Motor neuron (in vitro differentiated cells): ENCODE data around the gene CXCL12. TPM values are rescaled to one million over a fixed set of nuclear protein-coding genes. Genes with fewer than 3 reads are reported as not detected.

Source experiments
- ATAC-seq, 8 experiments: fragments of 200-7000 bp; cut with Tn5 transposase; replicated peaks in 6 of 8; 2 replicates each; pipeline ENCODE4 v1.8.0; 2021; ENCODE audit warnings: mild to moderate bottlenecking in 8 of 8, moderate library complexity in 8 of 8
- H3K27ac ChIP-seq, 2 donors: fragments of 250-450 bp; sonication (Bioruptor Pico); 2 replicates each; pipeline ENCODE4 v1.9.0; 2021; ENCODE audit warnings: antibody characterized with exemption in 2 of 2, mild to moderate bottlenecking in 2 of 2, moderate library complexity in 1 of 2
- H3K4me1 ChIP-seq, 2 donors: fragments of 250-450 bp; sonication (Bioruptor Pico); replicated peaks in 1 of 2; 2 replicates each; pipeline ENCODE4 v1.6.1; 2021; ENCODE audit warnings: antibody characterized with exemption in 2 of 2, mild to moderate bottlenecking in 2 of 2, moderate library complexity in 1 of 2
- H3K4me3 ChIP-seq, 5 donors: fragments of 250-450 bp; sonication (Bioruptor Pico); 2 replicates each; pipeline ENCODE4 v1.9.0; 2021; ENCODE audit warnings: antibody characterized with exemption in 5 of 5, mild to moderate bottlenecking in 5 of 5, moderate library complexity in 4 of 5
- WGBS, 10 experiments: fragments of 450-650 bp; shearing (Covaris generic); methylation state at CpG; one replicate each; pipeline ENCODE4 v1.0.0; 2022; 5-methylcytosine and 5-hydroxymethylcytosine counted together
- in situ Hi-C, 9 experiments: fragments of 400-800 bp; cut with MboI; loops; one replicate each; pipeline ENCODE4 v1.15.0; 2021; ENCODE audit warnings: low sequenced_read_pairs in 9 of 9, low pct_unique_long_range_greater_than_20kb in 2 of 9; ENCODE audit not compliant: unreplicated experiment in 9 of 9
- total RNA-seq, 8 experiments: library from RNA; unstranded; fragments of 300-600 nt; gene quantifications; 2 replicates each; pipeline versions ENCODE4 v1.2.3 to v1.2.4, GENCODE V29; 2022

The CXCL12 gene
- total RNA-seq, 8 experiments from 2014 or later = 1.2 to 121 (median 7.0) TPM

DNA sequence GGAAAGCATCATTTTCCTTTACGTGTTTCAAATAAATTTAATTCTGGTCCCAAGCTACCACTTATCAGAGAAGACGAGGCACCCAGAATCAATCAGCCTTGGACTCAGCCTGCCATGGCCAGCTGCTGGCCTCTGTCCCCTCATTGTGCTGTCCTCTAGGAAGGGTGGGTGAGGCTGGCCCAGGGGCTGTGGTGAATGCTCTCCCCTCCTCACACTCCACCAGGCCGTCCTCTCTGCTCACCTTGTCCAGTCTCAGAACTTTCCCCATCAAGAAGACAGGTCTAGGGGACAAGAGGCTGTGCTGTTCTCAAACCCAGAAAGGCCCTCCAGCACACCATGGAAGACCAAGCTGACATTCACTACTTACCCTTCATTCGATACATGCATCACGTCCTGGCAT is 36.4 kb downstream of the CXCL12 start:
- 77 to 100% (median 93%) methylated on average over 1 to 3 of the region's 5 CpGs; no CpG with 5 or more reads in 3 of the 10 experiments for WGBS, 10 experiments
- in situ Hi-C loops = no loop called here

DNA sequence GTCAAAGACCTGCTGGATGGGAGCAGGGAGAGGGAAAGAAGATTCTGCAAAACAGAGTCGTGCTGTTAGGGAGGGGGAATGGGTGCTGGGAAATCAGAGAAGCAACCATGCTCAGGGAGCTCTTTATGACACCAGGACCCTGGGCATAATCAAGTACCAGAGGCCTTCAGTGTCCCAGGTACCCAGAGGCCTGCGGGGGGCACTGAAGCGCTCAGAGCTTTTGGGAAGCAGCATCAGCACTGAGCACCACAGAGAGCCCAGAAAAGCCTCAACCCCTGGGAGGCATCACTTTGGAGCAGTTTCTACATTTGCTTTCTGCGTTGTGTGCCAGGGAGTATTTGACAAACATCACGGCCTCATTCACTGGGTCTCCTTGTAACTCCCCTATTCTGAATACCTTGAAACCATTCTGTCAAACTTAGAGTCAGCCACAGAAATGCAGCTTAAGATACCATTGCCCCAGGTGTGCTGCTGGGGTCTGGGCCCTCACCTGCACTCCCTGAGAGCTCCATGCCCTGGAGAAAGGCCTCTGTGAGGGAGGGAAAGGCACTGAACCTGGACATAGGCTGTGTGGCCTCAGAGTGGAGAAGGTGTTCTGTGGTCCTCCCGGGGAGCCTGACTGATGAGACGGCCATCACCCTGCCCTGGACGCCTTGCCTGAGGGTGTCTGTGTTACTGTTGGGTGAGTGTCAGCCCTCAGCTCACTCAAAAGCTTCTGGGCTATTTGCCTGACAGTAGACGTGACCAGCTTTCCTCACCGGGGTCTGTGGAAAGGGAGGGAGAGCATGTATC is 37.1 kb downstream of the CXCL12 start:
- no peaks in the 10 kb centered on the region for H3K4me1 ChIP-seq
- in situ Hi-C loops = no loop called here
- no peak for ATAC-seq
- no peak overlapping the region for H3K4me3 ChIP-seq
- 28 to 100% (median 80%) methylated on average over 1 to 5 of the region's 10 CpGs; no CpG with 5 or more reads in 3 of the 10 experiments for WGBS, 10 experiments
- no peak overlapping the region for H3K27ac ChIP-seq

More for the DNA sequence above, 36.4 kb downstream of the CXCL12 start:
- ATAC-seq = no peak
- Histone ChIP-seq H3K27ac (no peak overlapping the region), H3K4me3 (no peak overlapping the region), H3K4me1 (no peaks in the 10 kb centered on the region)

DNA sequence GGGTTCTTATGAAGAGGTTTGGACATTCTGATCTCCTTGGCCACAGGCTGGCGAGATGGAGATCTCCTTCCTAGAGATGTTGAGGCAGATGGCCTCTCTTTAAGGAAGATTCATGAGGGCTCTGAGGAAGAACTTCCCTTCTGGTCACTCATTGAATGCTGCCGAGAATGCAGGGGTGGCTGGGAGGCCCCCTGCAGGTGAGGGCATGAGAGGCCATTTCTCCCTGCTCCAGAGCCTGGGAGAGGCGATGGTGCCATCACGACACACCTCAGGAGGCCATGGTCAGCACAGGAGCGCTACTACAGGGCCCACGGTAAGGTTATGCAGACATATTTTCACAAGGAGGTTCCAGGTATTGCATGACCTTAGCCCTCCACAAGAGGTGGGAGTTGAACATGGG is 40.2 kb downstream of the CXCL12 start:
- ATAC-seq = no peak
- H3K4me3 ChIP-seq = no peak overlapping the region
- no peak overlapping the region for H3K27ac ChIP-seq
- no peaks in the 10 kb centered on the region for H3K4me1 ChIP-seq
- in situ Hi-C loops = no loop called here
- WGBS, 10 experiments = 68 to 100% (median 88%) methylated on average over 1 to 2 of the region's 6 CpGs; no CpG with 5 or more reads in 7 of the 10 experiments

DNA sequence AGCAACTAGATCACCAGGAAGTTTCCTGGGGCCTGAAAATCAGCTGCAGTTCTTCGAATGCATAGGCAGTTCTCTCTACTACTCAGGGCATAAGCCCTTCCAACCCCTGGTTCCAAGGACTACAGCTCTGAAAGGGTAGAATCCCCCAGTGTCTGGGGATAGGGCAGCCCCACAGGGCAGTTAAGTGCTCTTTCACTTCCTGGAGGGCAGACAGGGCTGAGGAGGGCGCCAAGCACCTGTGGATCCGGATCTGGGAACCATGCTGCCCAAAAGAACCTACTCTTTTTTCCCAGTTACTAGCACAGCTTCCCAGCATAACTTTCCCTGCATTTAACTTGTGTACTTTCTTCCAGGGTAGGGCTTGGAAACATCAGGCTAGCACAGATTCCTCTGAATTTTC is 41.1 kb downstream of the CXCL12 start:
- H3K4me3 ChIP-seq = no peak overlapping the region
- no peak overlapping the region for H3K27ac ChIP-seq
- in situ Hi-C loops = no loop called here
- ATAC-seq = peak in 1 of 8 experiments; percentile 53
- 29 to 50% (median 47%) methylated on average over 2 to 3 of the region's 3 CpGs; no CpG with 5 or more reads in 5 of the 10 experiments for WGBS, 10 experiments
- H3K4me1 ChIP-seq = no peaks in the 10 kb centered on the region

DNA sequence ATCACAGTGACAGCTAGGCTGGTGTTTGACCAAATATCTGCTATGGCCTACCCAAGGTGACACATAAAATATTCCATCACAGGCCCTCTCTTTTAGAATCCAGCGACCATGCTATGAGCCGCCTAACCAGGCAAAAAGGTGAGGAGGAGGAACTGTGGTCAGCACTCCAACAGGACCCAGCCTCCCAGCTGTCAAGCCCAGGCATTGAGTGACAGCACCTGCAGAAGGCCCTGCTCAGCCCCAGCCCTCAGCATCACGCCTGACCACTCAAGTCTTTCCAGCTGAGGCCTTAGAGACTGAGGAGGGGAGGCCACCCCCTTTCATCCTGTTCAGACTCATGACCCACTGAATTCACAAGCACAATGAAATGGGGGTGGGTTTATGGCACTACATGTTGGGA is 43.0 kb downstream of the CXCL12 start:
- H3K27ac ChIP-seq = no peak overlapping the region
- in situ Hi-C loops = no loop called here
- H3K4me1 ChIP-seq = no peaks in the 10 kb centered on the region
- ATAC-seq = no peak
- 40 to 100% (median 76%) methylated on average over 1 to 2 of the region's 3 CpGs; no CpG with 5 or more reads in 4 of the 10 experiments for WGBS, 10 experiments
- H3K4me3 ChIP-seq = no peak overlapping the region

DNA sequence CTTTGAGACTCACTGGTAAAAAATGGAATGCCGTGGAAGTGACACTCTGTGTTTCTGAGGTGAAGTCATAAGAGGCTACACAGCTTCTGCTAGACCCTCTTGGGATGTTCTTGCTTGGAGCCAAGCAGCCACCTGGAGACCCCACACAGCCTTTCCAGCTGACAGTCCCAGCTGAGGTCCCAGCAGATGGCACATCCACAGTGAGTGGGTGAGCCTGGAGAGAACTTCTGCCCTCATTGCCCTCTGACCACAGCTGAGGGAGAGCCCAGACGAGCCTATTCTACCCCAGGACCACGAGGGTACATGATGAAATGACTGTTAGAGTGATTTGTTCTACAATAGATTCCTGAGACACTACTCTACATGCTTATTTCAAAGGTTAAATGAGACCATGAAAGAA is 44.3 kb downstream of the CXCL12 start:
- in situ Hi-C loops = no loop called here
- no peak for ATAC-seq
- H3K27ac ChIP-seq = no peak overlapping the region
- WGBS, 10 experiments = 17 to 100% (median 42%) methylated on average over 1 to 3 of the region's 3 CpGs; no CpG with 5 or more reads in 7 of the 10 experiments
- no peaks in the 10 kb centered on the region for H3K4me1 ChIP-seq
- H3K4me3 ChIP-seq = no peak overlapping the region

DNA sequence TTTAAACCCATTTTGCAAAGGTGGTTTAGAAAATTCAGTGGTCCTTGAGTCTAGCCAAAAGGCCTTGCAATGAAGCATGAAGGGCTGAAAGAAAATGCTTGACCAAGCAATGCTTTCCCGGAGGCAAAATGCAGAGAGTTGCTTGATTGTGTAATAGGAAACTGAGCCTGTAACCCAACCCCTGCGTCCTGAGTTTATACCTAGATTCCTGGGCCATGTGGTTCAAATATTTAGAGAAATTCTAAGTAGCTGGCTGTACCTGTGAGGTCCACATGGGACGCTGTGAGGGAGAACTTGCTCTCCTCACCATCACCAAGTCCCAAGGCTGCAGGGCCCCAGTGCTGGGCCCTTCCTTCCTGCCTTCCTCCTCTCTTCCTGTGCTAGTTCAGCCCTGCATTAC is 45.7 kb downstream of the CXCL12 start:
- in situ Hi-C loops = no loop called here
- H3K4me1 ChIP-seq = peaks cover 4 to 6% of the 10 kb centered on the region in 2 donors
- H3K27ac ChIP-seq = no peak overlapping the region
- H3K4me3 ChIP-seq = no peak overlapping the region
- 38 to 90% (median 70%) methylated on average over 1 to 3 of the region's 3 CpGs; no CpG with 5 or more reads in 4 of the 10 experiments for WGBS, 10 experiments
- ATAC-seq = peak in 2 of 8 experiments; percentile 35 to 57

DNA sequence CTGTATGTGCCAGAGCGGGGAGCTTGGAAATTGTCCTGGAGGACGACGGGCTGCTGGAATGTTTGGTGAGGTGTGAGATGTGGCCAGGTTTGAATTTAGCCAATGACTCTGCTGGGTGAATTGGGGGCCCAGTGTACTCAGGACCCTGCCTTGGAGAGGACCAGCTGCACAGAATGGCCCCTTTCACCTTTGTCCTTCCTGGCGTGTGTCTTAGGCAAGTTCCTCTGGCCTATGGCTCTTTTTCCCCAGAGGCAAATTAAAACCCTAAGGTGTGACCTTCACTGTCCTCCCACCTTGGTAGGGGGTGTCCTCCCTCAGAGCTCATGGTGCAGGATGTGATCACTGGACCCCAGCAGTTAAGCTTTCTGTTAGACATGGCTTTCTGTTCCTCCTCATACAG is 47.8 kb downstream of the CXCL12 start:
- Histone ChIP-seq H3K27ac (no peak overlapping the region), H3K4me3 (no peak overlapping the region), H3K4me1 (peaks cover 6 to 7% of the 10 kb centered on the region in 2 donors)
- ATAC-seq = no peak
- in situ Hi-C loops = no loop called here
- WGBS, 10 experiments = 85 to 100% (median 94%) methylated on average over 1 to 4 of the region's 4 CpGs; no CpG with 5 or more reads in 6 of the 10 experiments

DNA sequence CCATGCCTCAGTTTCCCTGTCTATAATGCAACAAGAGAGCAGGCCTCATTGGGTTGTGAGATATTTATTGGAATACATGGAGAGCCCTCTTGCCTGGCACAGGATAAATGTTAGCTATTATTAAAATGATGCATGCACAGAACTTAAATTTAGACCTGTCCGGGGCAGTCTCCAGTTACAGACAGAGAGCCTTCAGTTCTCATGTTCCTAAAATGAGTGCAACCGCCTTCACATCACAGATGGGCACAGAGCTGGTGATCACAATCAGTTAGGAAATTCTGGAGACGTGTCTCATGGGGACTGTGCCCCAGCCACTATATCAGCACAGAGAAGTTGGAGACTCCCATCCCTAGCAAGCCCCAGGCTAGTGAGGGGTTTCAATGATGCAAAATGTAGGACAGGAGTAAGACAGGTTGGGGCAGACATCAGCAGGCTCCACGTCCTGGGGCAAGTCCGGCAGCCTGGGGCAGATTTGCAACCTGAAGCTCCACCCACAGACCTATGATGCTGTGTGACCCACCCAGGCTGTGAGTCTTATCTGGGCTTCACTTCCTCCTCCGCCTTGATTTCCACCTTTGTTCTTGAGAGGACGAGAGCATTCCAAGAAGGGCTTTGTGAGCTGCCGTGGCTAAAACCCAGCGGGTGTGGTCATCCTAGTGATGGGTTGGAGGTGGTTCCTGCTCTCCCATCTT is 49.4 kb downstream of the CXCL12 start:
- in situ Hi-C loops = no loop called here
- H3K4me3 ChIP-seq = no peak overlapping the region
- WGBS, 10 experiments = 50 to 100% (median 80%) methylated on average over 1 to 3 of the region's 9 CpGs; no CpG with 5 or more reads in 5 of the 10 experiments
- peaks cover 6 to 7% of the 10 kb centered on the region in 2 donors for H3K4me1 ChIP-seq
- H3K27ac ChIP-seq = no peak overlapping the region
- no peak for ATAC-seq

DNA sequence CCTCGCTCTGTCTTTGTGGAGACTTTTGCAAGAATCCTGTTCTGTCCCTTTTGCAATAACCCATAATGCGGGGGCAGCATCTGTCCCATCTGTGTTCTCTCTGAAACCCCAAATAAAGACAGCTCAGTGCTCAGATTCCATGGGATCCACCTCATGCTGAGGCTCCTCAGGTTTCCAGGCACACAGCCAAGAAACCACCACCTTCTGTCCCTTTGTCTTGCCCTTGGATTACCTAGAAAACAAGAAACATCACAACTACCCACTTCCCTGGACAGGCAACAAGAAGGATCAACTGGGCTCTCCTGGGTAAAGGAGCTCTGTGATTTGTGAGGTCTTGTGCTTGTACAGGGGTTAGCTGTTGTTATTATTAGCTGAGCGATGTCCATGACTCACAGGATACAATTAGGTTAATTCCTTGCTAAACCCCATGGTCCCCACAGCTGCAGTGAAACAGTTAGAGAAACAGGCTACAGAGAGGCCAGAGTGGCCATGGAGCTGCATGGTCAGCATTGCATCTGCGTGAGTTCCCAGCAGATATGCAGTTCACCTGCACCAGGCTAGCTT is 50.2 kb downstream of the CXCL12 start:
- H3K4me1 ChIP-seq = peaks cover 6 to 7% of the 10 kb centered on the region in 2 donors
- H3K27ac ChIP-seq = no peak overlapping the region
- ATAC-seq = peak in 6 of 8 experiments; percentile 17 to 98 (median 96)
- WGBS, 10 experiments = 20 to 100% (median 70%) methylated on average over 1 to 3 of the region's 4 CpGs; no CpG with 5 or more reads in 2 of the 10 experiments
- H3K4me3 ChIP-seq = no peak overlapping the region
- in situ Hi-C loops = no loop called here

DNA sequence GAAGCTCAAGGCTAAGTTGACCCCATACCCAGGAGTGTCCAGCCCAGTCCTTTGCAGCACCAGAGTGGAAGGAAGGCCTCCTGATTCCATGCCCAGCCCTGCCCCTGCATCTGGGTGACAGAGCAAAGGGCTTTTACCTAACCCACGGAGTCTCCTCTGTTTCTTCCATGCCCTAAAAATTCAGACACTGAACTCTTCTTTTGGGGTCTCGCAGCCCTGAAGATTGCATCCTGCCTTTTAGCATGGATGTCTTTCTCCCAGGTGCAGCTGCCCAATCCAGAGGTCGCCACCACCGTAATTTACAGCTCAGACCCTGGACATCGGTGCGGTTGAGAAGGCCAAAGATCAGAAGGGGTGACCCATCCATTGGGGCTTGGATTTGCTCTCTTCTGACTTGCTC is 50.8 kb downstream of the CXCL12 start:
- ATAC-seq = no peak
- 63 to 100% (median 80%) methylated on average over 1 to 4 of the region's 6 CpGs; no CpG with 5 or more reads in 3 of the 10 experiments for WGBS, 10 experiments

DNA sequence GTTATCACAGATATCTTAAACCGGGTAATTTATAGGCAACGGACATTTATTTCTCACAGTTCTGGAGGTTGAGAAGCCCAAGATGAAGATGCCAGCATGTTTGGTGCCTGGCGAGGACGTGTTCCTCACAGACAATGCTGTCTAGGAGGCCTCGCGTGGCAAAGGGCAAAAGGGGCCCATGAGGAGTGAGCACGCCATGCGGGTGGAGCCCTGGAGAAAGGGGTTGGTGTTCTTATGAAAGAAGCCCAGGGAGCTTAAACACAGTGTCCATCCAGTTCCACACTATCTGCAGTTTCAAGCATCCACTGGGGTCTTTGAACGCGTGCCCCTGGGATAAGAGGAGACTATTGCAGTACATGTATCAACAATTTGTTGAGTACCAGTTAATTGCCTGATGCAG is 51.4 kb downstream of the CXCL12 start:
- 81 to 98% (median 87%) methylated on average over 5 to 10 of the region's 10 CpGs; no CpG with 5 or more reads in 5 of the 10 experiments for WGBS, 10 experiments
- H3K4me3 ChIP-seq = no peak overlapping the region
- in situ Hi-C loops = no loop called here
- H3K27ac ChIP-seq = no peak overlapping the region
- no peak for ATAC-seq
- peaks cover 6 to 7% of the 10 kb centered on the region in 2 donors for H3K4me1 ChIP-seq

More for the DNA sequence above, 50.8 kb downstream of the CXCL12 start:
- Histone ChIP-seq H3K4me3 (no peak overlapping the region), H3K4me1 (peaks cover 6 to 7% of the 10 kb centered on the region in 2 donors), H3K27ac (no peak overlapping the region)
- in situ Hi-C loops = no loop called here

DNA sequence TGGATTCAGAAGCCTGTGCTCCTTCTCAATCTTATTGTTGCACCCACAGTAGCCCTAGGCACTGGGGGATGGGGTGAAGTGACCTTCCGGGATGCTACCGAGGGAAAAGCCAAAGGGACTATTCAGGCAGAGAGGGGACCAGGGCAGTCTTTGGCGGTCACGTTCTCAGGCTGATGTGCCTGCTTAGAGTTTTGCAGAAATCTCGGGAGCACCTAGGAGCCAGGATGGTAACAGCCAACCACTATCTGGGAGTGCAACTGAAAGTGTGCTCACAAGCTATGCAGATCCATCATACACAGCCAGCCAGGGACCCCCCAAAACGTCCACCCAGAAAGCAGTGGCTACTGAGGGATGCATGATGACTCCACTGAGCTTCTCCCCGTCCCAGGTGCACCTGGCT is 52.4 kb downstream of the CXCL12 start:
- in situ Hi-C loops = no loop called here
- 30 to 100% (median 58%) methylated on average over 1 to 5 of the region's 7 CpGs; no CpG with 5 or more reads in 1 of the 10 experiments for WGBS, 10 experiments
- Histone ChIP-seq H3K27ac (no peak overlapping the region), H3K4me1 (peaks cover 6 to 7% of the 10 kb centered on the region in 2 donors), H3K4me3 (no peak overlapping the region)
- no peak for ATAC-seq
